MCF 10A (cell line): ENCODE data around the gene DNAI7. TPM values are rescaled to one million over a fixed set of nuclear protein-coding genes. Genes with fewer than 3 reads are reported as not detected.

Experiments
- BruUV-seq: library from RNA; stranded (reverse); fragments of 400-500 nt; replicated peaks from 2 replicates; lab custom pipeline; 2021; lab: Mats Ljungman, UMichigan
- CTCF ChIA-PET: fragments of 300-600 bp; sonication (Branson Sonifier 250); formaldehyde crosslinking; extraction: SDS; loops from one replicate; lab custom pipeline; 2021; ENCODE audit warnings: antibody characterized with exemption, inconsistent platforms; lab: Yijun Ruan, JAX
- POLR2A ChIA-PET: fragments of 300-600, 350-650 bp; sonication (Branson Sonifier 250); formaldehyde crosslinking; extraction: SDS; loops from one replicate; lab custom pipeline; 2020; ENCODE audit warnings: antibody characterized with exemption, inconsistent platforms; lab: Yijun Ruan, JAX
- DNase-seq: peaks from one replicate; pipeline ENCODE4 v3.0.0-alpha.2; 2018; ENCODE audit not compliant: unreplicated experiment
- H3K27ac Mint-ChIP-seq: one replicate; pipeline ENCODE4 v1.8.0; 2022; ENCODE audit warnings: mild to moderate bottlenecking, low read depth, mixed read lengths; ENCODE audit not compliant: unreplicated experiment
- H3K27me3 Mint-ChIP-seq: one replicate; pipeline ENCODE4 v1.8.0; 2022; ENCODE audit warnings: mixed read lengths; ENCODE audit not compliant: insufficient read depth, unreplicated experiment
- H3K36me3 Mint-ChIP-seq: one replicate; pipeline ENCODE4 v1.8.0; 2022; ENCODE audit warnings: mild to moderate bottlenecking, moderate library complexity, mixed read lengths; ENCODE audit not compliant: insufficient read depth, unreplicated experiment
- H3K4me1 Mint-ChIP-seq: one replicate; pipeline ENCODE4 v1.8.0; 2022; ENCODE audit warnings: mixed read lengths; ENCODE audit not compliant: insufficient read depth, unreplicated experiment
- H3K4me3 Mint-ChIP-seq: one replicate; pipeline ENCODE4 v1.8.0; 2022; ENCODE audit warnings: mild to moderate bottlenecking, moderate library complexity, mixed read lengths; ENCODE audit not compliant: unreplicated experiment
- H3K9me3 Mint-ChIP-seq: one replicate; pipeline ENCODE4 v1.8.0; 2022; ENCODE audit warnings: mixed read lengths; ENCODE audit not compliant: unreplicated experiment
- intact Hi-C: fragments of 100-400 bp; cut with micrococcal nuclease; formaldehyde crosslinking; loops from 2 replicates; pipeline ENCODE4 v1.14.1; 2022
- total RNA-seq: library from RNA; stranded (reverse); gene quantifications from 2 replicates; pipeline ENCODE4 v1.2.3, GENCODE V29; 2022
- TF ChIP-seq, protein P1 (sequence below): fragments of 200-600 bp; IDR thresholded peaks from one replicate; pipeline ENCODE4 v1.8.0; 2022; ENCODE audit warnings: antibody characterized with exemption, mild to moderate bottlenecking; ENCODE audit not compliant: unreplicated experiment

The DNAI7 gene
- total RNA-seq, 1 experiment from 2014 or later: 0.14 TPM

DNA sequence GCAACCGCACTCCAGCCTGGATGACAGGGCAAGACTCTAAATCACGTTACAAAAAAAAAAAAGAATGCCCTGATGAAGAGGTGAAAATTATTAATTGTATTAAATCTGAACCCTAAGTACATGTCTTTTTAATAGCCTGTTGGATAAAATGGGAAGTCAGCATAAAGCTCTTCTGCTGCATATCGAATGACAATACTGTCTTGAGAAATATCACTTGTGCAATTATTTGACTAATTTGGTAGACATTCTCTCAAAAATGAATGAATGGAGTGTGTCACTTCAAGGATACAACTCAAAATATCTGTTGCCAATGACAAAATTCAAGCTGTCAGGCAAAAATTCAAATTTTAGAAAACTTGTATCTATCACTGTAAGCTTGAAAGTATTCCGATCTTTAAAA lies 38.9 kb downstream of the DNAI7 start:
- no peaks in the 10 kb centered on the region for H3K9me3 Mint-ChIP-seq
- no peaks in the 10 kb centered on the region for H3K36me3 Mint-ChIP-seq
- TF ChIP-seq, protein P1, sequence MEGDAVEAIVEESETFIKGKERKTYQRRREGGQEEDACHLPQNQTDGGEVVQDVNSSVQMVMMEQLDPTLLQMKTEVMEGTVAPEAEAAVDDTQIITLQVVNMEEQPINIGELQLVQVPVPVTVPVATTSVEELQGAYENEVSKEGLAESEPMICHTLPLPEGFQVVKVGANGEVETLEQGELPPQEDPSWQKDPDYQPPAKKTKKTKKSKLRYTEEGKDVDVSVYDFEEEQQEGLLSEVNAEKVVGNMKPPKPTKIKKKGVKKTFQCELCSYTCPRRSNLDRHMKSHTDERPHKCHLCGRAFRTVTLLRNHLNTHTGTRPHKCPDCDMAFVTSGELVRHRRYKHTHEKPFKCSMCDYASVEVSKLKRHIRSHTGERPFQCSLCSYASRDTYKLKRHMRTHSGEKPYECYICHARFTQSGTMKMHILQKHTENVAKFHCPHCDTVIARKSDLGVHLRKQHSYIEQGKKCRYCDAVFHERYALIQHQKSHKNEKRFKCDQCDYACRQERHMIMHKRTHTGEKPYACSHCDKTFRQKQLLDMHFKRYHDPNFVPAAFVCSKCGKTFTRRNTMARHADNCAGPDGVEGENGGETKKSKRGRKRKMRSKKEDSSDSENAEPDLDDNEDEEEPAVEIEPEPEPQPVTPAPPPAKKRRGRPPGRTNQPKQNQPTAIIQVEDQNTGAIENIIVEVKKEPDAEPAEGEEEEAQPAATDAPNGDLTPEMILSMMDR: no peak
- no peak overlapping the region for H3K27ac Mint-ChIP-seq
- H3K4me1 Mint-ChIP-seq: peaks cover 10% of the 10 kb centered on the region
- H3K4me3 Mint-ChIP-seq: no peak overlapping the region
- CTCF ChIA-PET: interaction anchor here (0.6 to 5.5 kb wide), 16 partner anchors 8 to 1943 kb away, joined by 3 to 53 read pairs (median 7); no protein-coding TSS in a partner anchor
- intact Hi-C loops: no loop called here
- H3K27me3 Mint-ChIP-seq: no peaks in the 10 kb centered on the region
- no peak for DNase-seq
- POLR2A ChIA-PET: interaction anchor here (0.6 to 2.6 kb wide), 4 partner anchors 25 to 1594 kb away, joined by 3 to 11 read pairs (median 7); no protein-coding TSS in a partner anchor
- BruUV-seq: no TSS peak

DNA sequence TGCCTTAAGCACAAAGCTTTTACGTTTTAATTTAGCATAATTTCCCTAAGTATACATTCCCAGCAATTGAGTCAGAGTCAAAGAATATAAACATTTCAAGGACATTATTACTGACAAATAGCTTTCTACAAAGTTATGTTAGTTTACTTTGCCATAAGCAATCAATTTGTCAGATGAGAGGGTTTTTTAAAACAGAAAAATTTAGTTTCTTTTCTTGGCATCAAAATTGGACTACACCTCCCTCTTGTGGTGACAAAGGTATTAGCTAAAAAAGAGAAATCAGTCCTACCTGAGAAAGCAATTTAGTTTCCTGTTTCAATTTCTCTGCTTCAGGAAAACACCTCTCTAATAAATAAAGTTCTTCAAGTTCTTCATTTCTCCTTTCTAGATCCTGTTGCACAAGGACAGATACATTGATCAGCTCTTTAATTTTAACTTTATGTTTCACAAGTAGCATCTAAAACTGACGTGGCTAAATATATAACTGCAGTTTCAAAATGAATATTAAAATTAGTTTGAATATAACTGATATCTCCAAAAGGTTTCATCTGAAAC lies 39.9 kb downstream of the DNAI7 start:
- H3K4me3 Mint-ChIP-seq: no peak overlapping the region
- H3K27ac Mint-ChIP-seq: no peak overlapping the region
- ChIA-PET POLR2A (interaction anchor here (0.7 to 2.6 kb wide), 9 partner anchors 19 to 314 kb away, joined by 3 to 11 read pairs (median 5); partner anchors contain the start of genes DNAI7 and ETFRF1), CTCF (interaction anchor here (0.6 to 5.5 kb wide), 22 partner anchors 8 to 972 kb away, joined by 3 to 53 read pairs (median 4); a partner anchor contains a TSS)
- TF ChIP-seq, protein P1: peak; percentile 29
- no peaks in the 10 kb centered on the region for H3K9me3 Mint-ChIP-seq
- peak; percentile 55 for DNase-seq
- no peaks in the 10 kb centered on the region for H3K27me3 Mint-ChIP-seq
- H3K4me1 Mint-ChIP-seq: peaks cover 10% of the 10 kb centered on the region
- no TSS peak for BruUV-seq
- no peaks in the 10 kb centered on the region for H3K36me3 Mint-ChIP-seq
- intact Hi-C loops: loop anchor here (1.0 kb wide), 2 partner anchors 164 to 232 kb away; no protein-coding TSS in a partner anchor

DNA sequence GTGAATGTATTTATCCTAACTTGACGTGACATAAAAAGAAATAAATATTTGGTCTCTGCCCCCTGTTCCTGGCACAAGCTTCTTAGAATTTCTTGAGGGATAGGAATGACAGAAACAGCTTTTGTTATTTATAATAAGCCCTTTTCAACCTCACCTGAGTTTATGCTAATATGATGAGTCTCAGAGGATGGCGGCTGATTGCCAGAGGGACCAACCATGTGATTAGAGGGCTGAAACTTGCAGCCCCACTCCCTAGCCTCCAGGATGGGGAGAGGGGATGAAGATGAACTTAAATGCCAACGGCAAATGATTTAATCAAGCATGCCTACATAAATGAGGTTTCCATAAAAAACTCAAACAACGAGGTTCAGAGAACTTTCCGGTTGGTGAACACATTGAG lies 42.9 kb downstream of the DNAI7 start:
- intact Hi-C loops: no loop called here
- peaks cover 10% of the 10 kb centered on the region for H3K4me1 Mint-ChIP-seq
- no peaks in the 10 kb centered on the region for H3K27me3 Mint-ChIP-seq
- no peaks in the 10 kb centered on the region for H3K9me3 Mint-ChIP-seq
- CTCF ChIA-PET: interaction anchor here (1.1 to 5.5 kb wide), 6 partner anchors 15 to 299 kb away, joined by 3 to 53 read pairs (median 15); no protein-coding TSS in a partner anchor
- no peaks in the 10 kb centered on the region for H3K36me3 Mint-ChIP-seq
- H3K4me3 Mint-ChIP-seq: no peak overlapping the region
- no TSS peak for BruUV-seq
- no peak overlapping the region for H3K27ac Mint-ChIP-seq
- POLR2A ChIA-PET: interaction anchor here (1.2 to 3.0 kb wide), 3 partner anchors 16 to 98 kb away, joined by 3 to 20 read pairs (median 15); no protein-coding TSS in a partner anchor
- DNase-seq: no peak
- TF ChIP-seq, protein P1: no peak

DNA sequence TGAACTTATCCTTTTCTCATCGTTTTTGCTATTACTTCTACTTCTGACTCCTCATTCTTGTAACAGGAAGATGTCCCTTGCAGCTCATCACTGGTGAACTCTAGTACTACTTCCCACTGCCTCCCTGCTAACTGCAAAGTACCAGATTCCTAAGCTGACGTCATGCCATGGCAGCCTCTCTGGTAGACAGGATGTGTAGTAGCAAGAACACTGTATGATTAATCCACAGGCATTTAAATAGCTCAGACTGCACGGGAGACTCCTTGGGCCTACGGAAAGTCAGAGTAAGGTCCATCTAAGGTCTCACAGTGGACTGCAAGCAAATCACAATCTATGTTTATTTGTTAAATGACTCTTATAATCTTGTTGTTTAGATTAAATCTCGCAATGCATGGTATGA lies 43.5 kb downstream of the DNAI7 start:
- Mint-ChIP-seq H3K9me3 (no peaks in the 10 kb centered on the region), H3K27ac (no peak overlapping the region), H3K4me3 (no peak overlapping the region), H3K36me3 (no peaks in the 10 kb centered on the region), H3K27me3 (no peaks in the 10 kb centered on the region), H3K4me1 (peaks cover 10% of the 10 kb centered on the region)
- intact Hi-C loops: no loop called here
- ChIA-PET CTCF (interaction anchor here (0.6 to 5.5 kb wide), 7 partner anchors 12 to 299 kb away, joined by 3 to 53 read pairs (median 14); no protein-coding TSS in a partner anchor), POLR2A (interaction anchor here (1.2 to 3.0 kb wide), 3 partner anchors 15 to 97 kb away, joined by 3 to 20 read pairs (median 15); no protein-coding TSS in a partner anchor)
- no TSS peak for BruUV-seq
- TF ChIP-seq, protein P1: no peak
- peak; percentile 76 for DNase-seq
